Trophoblast cell (in vitro differentiated cells and primary cell): ENCODE data around the gene PRDM16.

Experiments
- DNase-seq, 2 donors: peaks; one replicate each; pipeline ENCODE4 v3.0.0-alpha.2; 2016
- H2AFZ ChIP-seq: 2 replicates; pipeline ENCODE4 v1.6.1; 2013; ENCODE audit warnings: low read length, moderate library complexity, mild to moderate bottlenecking; ENCODE audit not compliant: insufficient read depth, poor library complexity
- H2AK5ac ChIP-seq: 2 replicates; pipeline ENCODE4 v1.6.1; 2013; ENCODE audit warnings: mild to moderate bottlenecking, low read length
- H2BK120ac ChIP-seq: 2 replicates; pipeline ENCODE4 v1.6.1; 2013; ENCODE audit warnings: low read length, mild to moderate bottlenecking, moderate library complexity; ENCODE audit not compliant: insufficient read depth, poor library complexity
- H2BK12ac ChIP-seq: 2 replicates; pipeline ENCODE4 v1.6.1; 2013; ENCODE audit warnings: mild to moderate bottlenecking, low read length, moderate library complexity
- H2BK5ac ChIP-seq: 2 replicates; pipeline ENCODE4 v1.6.1; 2013; ENCODE audit warnings: low read length, low read depth, moderate library complexity, mild to moderate bottlenecking; ENCODE audit not compliant: poor library complexity
- H3K14ac ChIP-seq: 2 replicates; pipeline ENCODE4 v1.6.1; 2013; ENCODE audit warnings: mild to moderate bottlenecking, low read length
- H3K18ac ChIP-seq: 2 replicates; pipeline ENCODE4 v1.6.1; 2013; ENCODE audit warnings: mild to moderate bottlenecking, low read length
- H3K23ac ChIP-seq: 2 replicates; pipeline ENCODE4 v1.6.1; 2013; ENCODE audit warnings: low read length
- H3K27ac ChIP-seq: 2 replicates; pipeline ENCODE4 v1.5.1; 2013; ENCODE audit warnings: low read depth, mild to moderate bottlenecking, inconsistent platforms, low read length, moderate library complexity
- H3K27me3 ChIP-seq: 2 replicates; pipeline ENCODE4 v1.6.1; 2013; ENCODE audit warnings: inconsistent platforms, mild to moderate bottlenecking, low read length, moderate library complexity; ENCODE audit not compliant: insufficient read depth
- H3K36me3 ChIP-seq, 2 experiments: 1 replicate in 1 of 2; 2 replicates in 1 of 2; pipeline ENCODE4 v1.6.1; 2013; ENCODE audit warnings: low read length in 2 of 2, mild to moderate bottlenecking in 2 of 2, moderate library complexity in 1 of 2; ENCODE audit not compliant: insufficient read depth in 2 of 2, control insufficient read depth in 1 of 2
- H3K4ac ChIP-seq: 2 replicates; pipeline ENCODE4 v1.6.1; 2013; ENCODE audit warnings: low read depth, mild to moderate bottlenecking, low read length, moderate library complexity
- H3K4me1 ChIP-seq, 2 experiments: 1 replicate in 1 of 2; 2 replicates in 1 of 2; pipeline ENCODE4 v1.6.1; 2013; ENCODE audit warnings: low read length in 2 of 2, mild to moderate bottlenecking in 2 of 2, moderate library complexity in 1 of 2; ENCODE audit not compliant: insufficient read depth in 2 of 2, control insufficient read depth in 1 of 2
- H3K4me2 ChIP-seq: 2 replicates; pipeline ENCODE4 v1.6.1; 2013; ENCODE audit warnings: inconsistent platforms, mild to moderate bottlenecking, low read length, moderate library complexity
- H3K4me3 ChIP-seq: 2 replicates; pipeline ENCODE4 v1.5.1; 2013; ENCODE audit warnings: mild to moderate bottlenecking, low read depth, low read length, inconsistent platforms
- H3K79me1 ChIP-seq: one replicate; pipeline ENCODE4 v1.6.1; 2013; ENCODE audit warnings: low read length
- H3K79me2 ChIP-seq: 2 replicates; pipeline ENCODE4 v1.6.1; 2013; ENCODE audit warnings: low read length, mild to moderate bottlenecking; ENCODE audit not compliant: control insufficient read depth, insufficient read depth, poor library complexity
- H3K9ac ChIP-seq: 2 replicates; pipeline ENCODE4 v1.6.1; 2013; ENCODE audit warnings: mild to moderate bottlenecking, low read length
- H3K9me3 ChIP-seq: 2 replicates; pipeline ENCODE4 v1.6.1; 2013; ENCODE audit warnings: low read depth, mild to moderate bottlenecking, control low read depth, inconsistent platforms, low read length; ENCODE audit not compliant: insufficient read depth
- H4K12ac ChIP-seq: 2 replicates; pipeline ENCODE4 v1.6.1; 2013; ENCODE audit warnings: low read depth, mild to moderate bottlenecking, low read length, moderate library complexity
- H4K8ac ChIP-seq: 2 replicates; pipeline ENCODE4 v1.6.1; 2013; ENCODE audit warnings: low read depth, mild to moderate bottlenecking, low read length, moderate library complexity
- H4K91ac ChIP-seq: one replicate; pipeline ENCODE4 v1.6.1; 2013; ENCODE audit warnings: low read depth, mild to moderate bottlenecking, low read length, moderate library complexity
- WGBS: extraction: QIAGEN DNeasy Blood & Tissue Kit; methylation state at CpG from one replicate; pipeline ENCODE4 v1.1.7; 2013; ENCODE audit warnings: missing lambda C conversion rate; ENCODE audit not compliant: insufficient read length, insufficient coverage; ENCODE audit errors: extremely low coverage; 5-methylcytosine and 5-hydroxymethylcytosine counted together

Gene PRDM16

GRCh38 chr1:3257788-3258187 lies 188.8 kb downstream of the PRDM16 start:
- no peak overlapping the region for H2AK5ac ChIP-seq
- H3K9ac ChIP-seq = no peak overlapping the region
- H3K27ac ChIP-seq = no peak overlapping the region
- H4K8ac ChIP-seq = no peak overlapping the region
- no peaks in the 10 kb centered on the region for H3K79me2 ChIP-seq
- H2BK5ac ChIP-seq = no peak overlapping the region
- H2BK12ac ChIP-seq = no peak overlapping the region
- no peak overlapping the region for H3K14ac ChIP-seq
- no peak overlapping the region for H4K12ac ChIP-seq
- H3K79me1 ChIP-seq = no peaks in the 10 kb centered on the region
- no peaks in the 10 kb centered on the region for H3K36me3 ChIP-seq
- H3K9me3 ChIP-seq = peaks cover 8% of the 10 kb centered on the region
- H2AFZ ChIP-seq = no peak overlapping the region
- H3K27me3 ChIP-seq = no peaks in the 10 kb centered on the region
- no peak overlapping the region for H3K23ac ChIP-seq
- no peak for DNase-seq
- no peak overlapping the region for H2BK120ac ChIP-seq
- H3K4me2 ChIP-seq = no peak overlapping the region
- H3K4ac ChIP-seq = no peak overlapping the region
- H3K4me1 ChIP-seq = no peaks in the 10 kb centered on the region
- no peak overlapping the region for H3K18ac ChIP-seq
- no peak overlapping the region for H3K4me3 ChIP-seq
- H4K91ac ChIP-seq = no peak overlapping the region
- no CpG with 5 or more reads among the region's 4 CpGs for WGBS

GRCh38 chr1:3258386-3259003 lies 189.5 kb downstream of the PRDM16 start:
- Histone ChIP-seq H3K4me2 (no peak overlapping the region), H3K4me1 (no peaks in the 10 kb centered on the region), H3K23ac (no peak overlapping the region), H2BK120ac (no peak overlapping the region), H3K27me3 (no peaks in the 10 kb centered on the region), H2AFZ (no peak overlapping the region), H3K4me3 (no peak overlapping the region), H2BK5ac (no peak overlapping the region), H3K9ac (no peak overlapping the region), H3K4ac (no peak overlapping the region), H2AK5ac (no peak overlapping the region), H3K36me3 (no peaks in the 10 kb centered on the region), H3K79me2 (no peaks in the 10 kb centered on the region), H4K8ac (no peak overlapping the region), H3K27ac (no peak overlapping the region), H3K79me1 (no peaks in the 10 kb centered on the region), H3K18ac (no peak overlapping the region), H4K12ac (no peak overlapping the region), H4K91ac (no peak overlapping the region), H3K14ac (no peak overlapping the region), H3K9me3 (peaks cover 8% of the 10 kb centered on the region), H2BK12ac (no peak overlapping the region)
- WGBS = no CpG with 5 or more reads among the region's 16 CpGs
- no peak for DNase-seq

- Histone ChIP-seq H3K27me3 (no peaks in the 10 kb centered on the region), H2AK5ac (no peak overlapping the region), H2AFZ (no peak overlapping the region), H3K4ac (no peak overlapping the region), H4K8ac (no peak overlapping the region), H2BK5ac (no peak overlapping the region), H3K79me2 (no peaks in the 10 kb centered on the region), H3K9ac (no peak overlapping the region), H3K18ac (no peak overlapping the region), H3K27ac (no peak overlapping the region), H3K23ac (no peak overlapping the region), H3K79me1 (no peaks in the 10 kb centered on the region), H3K4me1 (no peaks in the 10 kb centered on the region), H3K9me3 (peaks cover 8% of the 10 kb centered on the region), H4K91ac (no peak overlapping the region), H4K12ac (no peak overlapping the region), H2BK120ac (no peak overlapping the region), H3K4me2 (no peak overlapping the region), H3K14ac (no peak overlapping the region), H3K36me3 (no peaks in the 10 kb centered on the region), H3K4me3 (no peak overlapping the region), H2BK12ac (no peak overlapping the region)
- DNase-seq = no peak
- no CpG with 5 or more reads among the region's 14 CpGs for WGBS
Measured at GRCh38 chr1:3259020-3259419, 190.0 kb downstream of the PRDM16 start.

- Histone ChIP-seq H2BK12ac (no peak overlapping the region), H3K27me3 (no peaks in the 10 kb centered on the region), H3K4ac (no peak overlapping the region), H3K18ac (no peak overlapping the region), H3K79me1 (no peaks in the 10 kb centered on the region), H2BK5ac (no peak overlapping the region), H3K23ac (no peak overlapping the region), H3K4me3 (no peak overlapping the region), H3K9ac (no peak overlapping the region), H3K4me2 (no peak overlapping the region), H3K27ac (no peak overlapping the region), H4K91ac (no peak overlapping the region), H4K8ac (no peak overlapping the region), H2AK5ac (no peak overlapping the region), H2BK120ac (no peak overlapping the region), H4K12ac (no peak overlapping the region), H3K4me1 (no peaks in the 10 kb centered on the region), H2AFZ (no peak overlapping the region), H3K79me2 (no peaks in the 10 kb centered on the region), H3K9me3 (no peaks in the 10 kb centered on the region), H3K36me3 (no peaks in the 10 kb centered on the region), H3K14ac (no peak overlapping the region)
- DNase-seq = no peak
- WGBS = no CpG with 5 or more reads among the region's 21 CpGs
Measured at GRCh38 chr1:3261007-3261968, 192.3 kb downstream of the PRDM16 start.
